ENCODE measurements around the gene DCAF15. TPM values are rescaled to one million over a fixed set of nuclear protein-coding genes. Genes with fewer than 3 reads are reported as not detected.

The DCAF15 gene
- total RNA-seq, 1 experiment from 2014 or later = 43.0 TPM

GRCh38 chr19:13977803-13978202 lies 25.5 kb downstream of the DCAF15 start:
- CTCF ChIA-PET = interaction anchor here (0.5 to 1.1 kb wide), 2 partner anchors 10 to 41 kb away, joined by 3 read pairs; no protein-coding TSS in a partner anchor
- no peaks in the 10 kb centered on the region; the same call in none of the 2 replicates for H3K36me3 ChIP-seq (ENCODE audit: control insufficient read depth, insufficient read depth, low read length)
- peaks cover 19% of the 10 kb centered on the region for H3K4me1 ChIP-seq
- no peak overlapping the region for H3K4me3 ChIP-seq (ENCODE audit: low read depth, low read length)
- H3K4me3 Mint-ChIP-seq (ENCODE audit: unreplicated experiment) = peak overlapping the region; percentile 65
- H3K27me3 ChIP-seq (replicated peaks; ENCODE audit: control insufficient read depth, insufficient read depth, low read length) = no peaks in the 10 kb centered on the region
- H3K9me3 ChIP-seq = no peaks in the 10 kb centered on the region
- no TSS peak for BruUV-seq (replicated peaks)
- peak overlapping the region; percentile 35 for H3K27ac Mint-ChIP-seq (ENCODE audit: unreplicated experiment)
- peaks cover 10% of the 10 kb centered on the region for H3K4me1 Mint-ChIP-seq (ENCODE audit: low read depth, unreplicated experiment)
- POLR2A ChIA-PET = interaction anchor here (0.9 kb wide), 1 partner anchor 29 kb away, joined by 3 read pairs; the partner anchor contains the start of gene RFX1
- peaks cover 29% of the 10 kb centered on the region for H3K36me3 Mint-ChIP-seq (ENCODE audit: insufficient read depth, unreplicated experiment)
- no peak for DNase-seq
- no peaks in the 10 kb centered on the region for H3K27me3 Mint-ChIP-seq (ENCODE audit: insufficient read depth, unreplicated experiment)
- TF ChIP-seq CTCF (IDR thresholded peaks at IDR 0.05; ENCODE audit: insufficient read depth in 1 of 2, low read depth in 1 of 2, low read length in 1 of 2, severe bottlenecking in 1 of 2, unreplicated experiment in 1 of 2) = no peak
- intact Hi-C loops (cut with micrococcal nuclease; ENCODE audit: unreplicated experiment) = loop anchor here (1.0 to 10.0 kb wide), 3 partner anchors 26 to 97 kb away; partner anchors contain the start of genes DCAF15, MISP3 and RFX1
- H3K9me3 Mint-ChIP-seq (ENCODE audit: unreplicated experiment) = no peaks in the 10 kb centered on the region

GRCh38 chr19:13978351-13979243 lies 26.3 kb downstream of the DCAF15 start:
- Histone ChIP-seq H3K36me3 (ENCODE audit: control insufficient read depth, insufficient read depth, low read length) (no peaks in the 10 kb centered on the region; the same call in none of the 2 replicates), H3K4me1 (peaks cover 19% of the 10 kb centered on the region), H3K9me3 (no peaks in the 10 kb centered on the region), H3K27me3 (replicated peaks; ENCODE audit: control insufficient read depth, insufficient read depth, low read length) (no peaks in the 10 kb centered on the region), H3K4me3 (ENCODE audit: low read depth, low read length) (peak overlapping the region; percentile 38)
- POLR2A ChIA-PET = interaction anchor here (0.9 kb wide), 1 partner anchor 28 kb away, joined by 3 read pairs; the partner anchor contains the start of gene RFX1
- H3K4me3 Mint-ChIP-seq (ENCODE audit: unreplicated experiment) = peak overlapping the region; percentile 65
- CTCF ChIA-PET = interaction anchor here (0.5 to 1.1 kb wide), 2 partner anchors 10 to 40 kb away, joined by 3 read pairs; no protein-coding TSS in a partner anchor
- peak overlapping the region; percentile 35 for H3K27ac Mint-ChIP-seq (ENCODE audit: unreplicated experiment)
- no peak for TF ChIP-seq CTCF (IDR thresholded peaks at IDR 0.05; ENCODE audit: insufficient read depth in 1 of 2, low read depth in 1 of 2, low read length in 1 of 2, severe bottlenecking in 1 of 2, unreplicated experiment in 1 of 2)
- peaks cover 10% of the 10 kb centered on the region for H3K4me1 Mint-ChIP-seq (ENCODE audit: low read depth, unreplicated experiment)
- intact Hi-C loops (cut with micrococcal nuclease; ENCODE audit: unreplicated experiment) = loop anchor here (1.0 to 10.0 kb wide), 3 partner anchors 26 to 96 kb away; partner anchors contain the start of genes DCAF15, MISP3 and RFX1
- no peaks in the 10 kb centered on the region for H3K27me3 Mint-ChIP-seq (ENCODE audit: insufficient read depth, unreplicated experiment)
- H3K36me3 Mint-ChIP-seq (ENCODE audit: insufficient read depth, unreplicated experiment) = peaks cover 27% of the 10 kb centered on the region
- DNase-seq = peak; percentile 85 to 89
- H3K9me3 Mint-ChIP-seq (ENCODE audit: unreplicated experiment) = no peaks in the 10 kb centered on the region
- no TSS peak for BruUV-seq (replicated peaks)

- Mint-ChIP-seq H3K4me3 (ENCODE audit: unreplicated experiment) (peak overlapping the region; percentile 65), H3K4me1 (ENCODE audit: low read depth, unreplicated experiment) (peaks cover 5% of the 10 kb centered on the region), H3K27me3 (ENCODE audit: insufficient read depth, unreplicated experiment) (no peaks in the 10 kb centered on the region), H3K36me3 (ENCODE audit: insufficient read depth, unreplicated experiment) (peaks cover 21% of the 10 kb centered on the region), H3K27ac (ENCODE audit: unreplicated experiment) (no peak overlapping the region), H3K9me3 (ENCODE audit: unreplicated experiment) (no peaks in the 10 kb centered on the region)
- H3K4me1 ChIP-seq = peaks cover 16% of the 10 kb centered on the region
- no TSS peak for BruUV-seq (replicated peaks)
- peak overlapping the region; percentile 38 for H3K4me3 ChIP-seq (ENCODE audit: low read depth, low read length)
- intact Hi-C loops (cut with micrococcal nuclease; ENCODE audit: unreplicated experiment) = loop anchor here (10.0 kb wide), 1 partner anchor 96 kb away; the partner anchor contains the start of gene MISP3
- H3K9me3 ChIP-seq = no peaks in the 10 kb centered on the region
- no peaks in the 10 kb centered on the region for H3K27me3 ChIP-seq (replicated peaks; ENCODE audit: control insufficient read depth, insufficient read depth, low read length)
- CTCF ChIA-PET = no interaction called here
- H3K36me3 ChIP-seq (ENCODE audit: control insufficient read depth, insufficient read depth, low read length) = no peaks in the 10 kb centered on the region; the same call in none of the 2 replicates
- DNase-seq = peak in 1 of 2 experiments; percentile 22
- TF ChIP-seq CTCF (IDR thresholded peaks at IDR 0.05; ENCODE audit: insufficient read depth in 1 of 2, low read depth in 1 of 2, low read length in 1 of 2, severe bottlenecking in 1 of 2, unreplicated experiment in 1 of 2) = no peak
- POLR2A ChIA-PET = interaction anchor here (0.6 kb wide), 1 partner anchor 92 kb away, joined by 3 read pairs; no protein-coding TSS in a partner anchor
Observed at GRCh38 chr19:13979244-13979615, 26.9 kb downstream of the DCAF15 start.

All from Caco-2 (cell line).